K562 (cell line): ENCODE data around the gene EDN2. TPM values are rescaled to one million over a fixed set of nuclear protein-coding genes. Genes with fewer than 3 reads are reported as not detected.

Experiments used
- CBFA2T2 ChIP-seq: fragments of 450-650 bp; conservative IDR thresholded peaks from 2 replicates; pipeline ENCODE4 v1.6.1; 2017; ENCODE audit warnings: mild to moderate bottlenecking
- MGA ChIP-seq: fragments of 450-650 bp; IDR thresholded peaks from 2 replicates; pipeline ENCODE4 v1.6.1; 2016; ENCODE audit warnings: mild to moderate bottlenecking, moderate library complexity
- MTA2 ChIP-seq: fragments of 450-650 bp; IDR thresholded peaks from 2 replicates; pipeline ENCODE4 v1.6.1; 2016; ENCODE audit warnings: low read depth
- polyA plus RNA-seq, 8 experiments: library from polyadenylated mRNA; depleted of rRNA in 4 of 8; stranded (reverse) in 5 of 8; unstranded in 3 of 8; fragments of >200 nt; fragmentation: Nextera tagmentation in 2 of 8; fragmentation: Illumina TruSeq in 1 of 8; extraction: Ambion mirVana in 2 of 8; extraction: Trizol in 1 of 8; gene quantifications; 2 replicates each; pipeline versions ENCODE4 v1.2.1 to v1.2.3, GENCODE V29; 2011 to 2014; ENCODE audit warnings: inconsistent platforms in 1 of 8, missing spikeins in 1 of 8
- total RNA-seq, 7 experiments: library from RNA; depleted of rRNA in 6 of 7; stranded (reverse); fragments of >200 nt in 6 of 7; fragmentation: Illumina TruSeq in 2 of 7; extraction: Trizol in 2 of 7; gene quantifications; 2 replicates each; pipeline versions ENCODE4 v1.2.1 to v1.2.3, GENCODE V29; 2011 to 2021; ENCODE audit warnings: low replicate concordance in 1 of 7

EDN2 gene
- total and polyA plus RNA-seq, 9 of the 15 experiments (the other 6 are each of a cell fraction or from before 2014, with no cell fraction given) = not detected

GRCh38 chr1:41503538-41504113, 19.1 kb upstream of the EDN2 start (continued):
- TF ChIP-seq MGA (0 out of 2 replicates have a peak, but pooled peaks have one; percentile 13), MTA2 (no peak), CBFA2T2 (peak; percentile 56)
